SIG-M5 treated with dmso at 0.1 percent for 504 hours (cell line): ENCODE results near the gene NUSAP1.
"Not testable (repeated sequence)": the region's sequence is repeated elsewhere in the genome, so short reads cannot be mapped to it uniquely, and the experiment has no call there.

Source experiments
- DNase-seq: peaks from one replicate; lab custom pipeline; 2025; ENCODE audit not compliant: unreplicated experiment; lab: John Stamatoyannopoulos, UW

Gene NUSAP1

DNA sequence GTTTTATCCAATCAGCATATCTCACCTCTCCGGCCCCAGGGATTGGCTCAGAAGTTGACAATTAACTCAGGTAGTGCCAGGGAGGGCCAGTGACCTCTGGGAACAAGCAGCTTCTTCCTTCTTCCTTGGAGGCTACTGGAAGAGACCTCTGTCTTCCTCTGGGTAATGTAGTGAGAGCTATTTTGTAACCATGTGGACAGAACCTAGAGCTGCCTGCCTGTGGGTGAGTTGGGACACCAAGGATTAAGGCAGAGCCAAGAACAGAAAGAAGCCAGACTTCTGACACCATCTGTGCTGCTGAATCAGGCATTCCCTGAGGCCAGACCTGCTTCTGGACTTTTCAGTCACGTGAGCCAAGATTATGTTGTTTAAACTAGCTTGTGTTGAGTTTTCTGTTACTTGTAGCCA, 75.6 kb downstream of the NUSAP1 start:
- no peak for DNase-seq

DNA sequence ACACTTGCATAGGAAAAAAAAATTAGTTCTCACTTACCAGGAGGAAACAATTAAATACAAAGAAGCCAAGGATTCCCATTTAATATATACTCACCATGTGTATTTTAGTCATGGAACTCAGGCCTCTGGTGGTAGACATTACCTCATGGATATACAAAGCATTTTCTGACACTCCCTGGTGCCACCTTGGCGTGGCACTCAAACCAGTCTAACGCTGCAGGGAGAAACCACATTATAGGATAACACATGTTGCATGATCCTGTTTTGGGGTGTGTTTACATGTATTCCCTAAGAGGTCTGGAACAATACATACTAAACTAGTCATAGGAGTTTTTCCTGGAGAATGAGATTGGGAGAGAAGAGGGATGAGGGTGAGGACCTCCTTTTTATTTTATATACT, 78.3 kb downstream of the NUSAP1 start:
- DNase-seq = no peak

DNA sequence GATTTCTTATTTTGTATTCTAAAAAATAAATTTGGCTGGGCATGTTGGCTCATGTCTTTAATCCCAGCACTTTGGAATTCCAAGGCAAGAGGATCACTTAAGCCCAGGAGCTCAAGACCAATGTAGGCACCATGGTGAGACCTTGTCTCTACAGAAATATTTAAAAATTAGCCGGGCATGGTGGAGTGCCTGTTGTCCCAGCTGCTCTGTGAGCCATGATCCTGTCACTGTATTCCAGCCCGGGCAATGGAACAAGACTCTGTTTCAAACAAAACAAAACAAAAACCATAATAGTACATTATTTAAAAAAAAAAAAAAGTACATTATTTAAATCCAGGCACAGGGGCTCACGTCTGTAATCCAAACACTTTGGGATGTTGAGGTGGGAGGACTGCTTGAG, 78.8 kb downstream of the NUSAP1 start:
- DNase-seq = no peak

DNA sequence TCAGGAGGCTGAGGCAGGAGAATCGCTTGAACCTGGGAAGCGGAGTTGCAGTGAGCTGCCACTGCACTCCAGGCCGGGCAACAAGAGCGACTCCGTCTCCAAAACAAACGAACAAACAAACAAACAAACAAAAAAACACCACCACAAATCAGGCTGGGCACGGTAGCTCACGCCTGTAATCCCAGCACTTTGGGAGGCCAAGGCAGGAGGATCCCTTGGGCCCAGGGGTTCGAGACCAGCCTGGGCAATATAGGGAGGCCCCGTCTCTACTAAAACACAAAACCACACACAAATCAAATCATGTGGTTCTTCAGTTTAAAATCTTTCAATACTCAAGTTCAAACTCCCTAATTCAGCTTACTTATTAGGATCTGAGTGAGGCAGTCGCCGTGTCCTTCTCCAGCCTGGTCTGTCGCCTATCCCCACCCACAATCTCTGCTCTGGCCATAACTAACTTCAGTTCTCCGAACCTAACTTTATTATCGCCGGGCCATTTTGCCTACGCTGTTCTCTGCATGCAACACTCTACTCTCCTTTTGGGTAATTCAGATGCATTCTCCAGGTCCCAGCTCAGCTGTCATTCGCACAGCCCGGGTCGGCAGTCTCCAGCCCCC, 83.6 kb downstream of the NUSAP1 start:
- no peak for DNase-seq

DNA sequence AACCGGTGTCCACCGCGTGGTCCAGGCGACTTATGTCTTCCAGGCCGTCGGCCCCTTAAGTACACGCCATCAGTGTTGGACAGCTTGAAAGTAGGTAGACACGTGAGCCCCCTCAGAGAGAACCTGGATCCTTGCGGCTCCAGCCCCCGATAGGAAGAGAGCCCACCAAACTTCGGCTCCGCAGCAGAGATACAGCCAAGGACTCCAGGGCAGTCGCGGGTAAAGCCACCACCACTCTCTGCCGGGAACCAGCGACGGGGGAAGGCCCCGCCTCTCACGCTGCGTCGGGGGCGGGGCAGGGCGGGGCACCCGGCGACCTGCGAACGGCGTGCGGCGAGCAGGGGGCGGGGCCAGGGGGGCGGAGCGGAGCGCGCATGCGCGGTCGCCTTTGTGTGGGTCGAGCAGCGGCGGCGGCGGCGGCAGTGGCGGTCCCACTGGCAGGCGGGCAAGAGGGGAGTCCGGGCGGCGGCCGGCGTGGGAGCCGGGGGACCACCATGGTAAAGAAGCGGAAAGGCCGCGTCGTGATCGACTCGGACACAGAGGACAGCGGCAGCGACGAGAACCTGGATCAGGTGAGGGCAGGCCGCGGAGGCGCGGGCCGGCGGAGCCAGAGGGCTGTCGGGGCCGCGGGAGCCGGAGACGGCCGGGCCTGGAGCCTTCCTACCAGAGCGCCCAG, 84.2 kb downstream of the NUSAP1 start, which contains the start of gene RTF1:
RTF1 (plus strand) TSS at position 354 of the 676 bp plus-strand sequence; CDS start at position 375, 21 bp downstream.
- DNase-seq = peak; percentile 76

DNA sequence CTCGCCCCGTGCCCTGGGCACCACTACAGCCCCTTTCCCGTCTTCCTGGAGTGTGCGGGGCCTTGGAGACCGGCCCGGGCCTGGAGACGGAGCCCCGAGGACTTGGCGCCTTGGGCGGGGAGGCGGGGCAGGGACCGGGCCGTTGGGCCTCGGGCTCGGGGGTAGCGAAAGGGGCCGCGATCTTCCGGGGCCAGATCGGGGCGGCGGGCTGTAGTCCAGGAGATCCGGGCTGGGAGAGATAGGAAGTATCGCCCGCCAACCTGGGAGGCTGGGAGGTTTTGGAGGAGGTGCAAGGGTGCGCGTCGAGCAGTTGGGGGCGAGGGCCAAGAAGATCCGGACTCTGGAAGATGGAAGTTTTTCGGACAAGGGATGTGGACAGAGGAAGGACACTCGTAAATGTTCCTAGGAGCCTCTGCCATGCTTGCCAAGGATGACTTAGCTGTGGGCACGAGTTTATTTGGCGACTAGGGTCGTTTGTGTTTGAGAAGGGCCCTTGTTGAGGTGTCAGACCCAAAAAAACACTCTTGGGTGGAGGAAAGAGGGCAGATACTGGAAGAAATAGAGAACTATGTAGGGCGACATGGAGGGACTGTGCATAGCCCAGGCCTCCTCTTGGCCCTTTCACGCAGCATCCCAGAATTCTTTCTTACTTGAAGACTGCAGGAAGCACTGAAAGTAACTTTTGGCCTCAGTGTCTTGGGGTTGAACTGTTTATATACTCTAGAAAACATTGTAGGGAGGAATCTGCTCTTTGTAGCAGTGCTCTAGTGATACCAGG, 84.9 kb downstream of the NUSAP1 start:
- peak; percentile 53 for DNase-seq

DNA sequence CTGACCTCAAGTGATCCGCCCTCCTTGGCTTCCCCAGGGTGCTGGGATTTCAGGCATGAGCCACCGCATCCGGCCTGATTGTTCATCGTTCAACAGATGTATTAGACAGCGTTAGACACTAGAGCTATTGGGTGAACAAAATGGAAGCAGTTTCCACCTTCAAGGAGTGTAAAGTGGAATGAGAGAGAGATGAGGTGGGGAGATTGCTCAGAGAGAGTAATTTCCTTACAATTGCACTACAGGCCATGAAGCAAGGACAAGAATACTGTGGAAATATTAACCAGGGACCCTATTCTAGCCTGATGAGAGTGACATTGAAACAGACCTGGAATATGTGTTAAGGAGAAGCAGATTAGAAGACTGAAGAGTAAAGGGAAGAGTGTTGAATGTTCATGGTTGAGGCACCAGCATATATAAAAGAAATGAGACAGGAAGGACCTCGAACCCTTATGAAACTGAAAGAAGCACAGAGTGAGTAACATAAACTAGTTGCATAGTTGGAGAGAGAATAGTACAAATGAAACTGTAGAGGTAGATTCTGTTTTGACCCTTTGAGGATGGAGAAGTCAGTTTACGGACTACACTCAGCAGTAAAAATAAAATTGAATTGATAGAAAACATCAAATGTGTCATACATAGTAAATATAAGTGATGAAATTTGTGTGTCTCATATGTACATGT, 91.4 kb downstream of the NUSAP1 start:
- DNase-seq = no peak

DNA sequence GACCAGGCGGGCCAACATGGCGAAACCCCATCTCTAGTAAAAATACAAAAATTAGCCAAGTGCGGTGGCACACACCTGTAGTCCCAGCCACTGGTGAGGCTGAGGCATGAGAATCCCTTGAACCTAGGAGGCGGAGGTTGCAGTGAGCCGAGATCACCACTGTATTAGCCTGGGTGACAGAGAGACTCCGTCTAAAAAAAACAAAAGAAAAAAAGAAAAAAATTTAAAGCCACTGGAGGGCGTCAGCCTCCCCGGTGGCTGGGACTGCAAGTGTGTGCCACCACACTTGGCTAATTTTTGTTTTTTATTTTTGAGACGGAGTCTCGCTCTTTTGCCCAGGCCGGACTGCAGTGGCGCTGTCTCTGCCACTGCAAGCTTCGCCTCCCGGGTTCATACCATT, 92.1 kb downstream of the NUSAP1 start:
- DNase-seq = no peak

- not testable (repeated sequence) for DNase-seq
These were observed 93.2 kb downstream of the NUSAP1 start for GRCh38 chr15:41425907-41426306.

- no peak for DNase-seq
These were observed 96.6 kb downstream of the NUSAP1 start for GRCh38 chr15:41429003-41429890.
